ENCODE results near the gene TBPL1. TPM values are rescaled to one million over a fixed set of nuclear protein-coding genes. Genes with fewer than 3 reads are reported as not detected.
A peak's percentile ranks its signal among the peaks of the same experiment; 100 is the strongest.
"Not testable (repeated sequence)": the region's sequence is repeated elsewhere in the genome, so short reads cannot be mapped to it uniquely, and the experiment has no call there.

Gene TBPL1
- total RNA-seq, 1 experiment from 2014 or later, result 40.7 TPM

- peaks cover 4% of the 10 kb centered on the region; the same call in 1 of the 2 replicates for H3K36me3 ChIP-seq
- DNase-seq, result no peak
- no peak overlapping the region for H3K4me3 ChIP-seq
- H3K27me3 ChIP-seq, result no peaks in the 10 kb centered on the region
- H3K9me3 ChIP-seq, result no peaks in the 10 kb centered on the region
These were observed 11.7 kb downstream of the TBPL1 start for GRCh38 chr6:133964702-133965101.

GRCh38 chr6:133965817-133966360 is 12.9 kb downstream of the TBPL1 start:
- peaks cover 4% of the 10 kb centered on the region; the same call in 1 of the 2 replicates for H3K36me3 ChIP-seq
- H3K27me3 ChIP-seq, result no peaks in the 10 kb centered on the region
- DNase-seq, result no peak
- no peak overlapping the region for H3K4me3 ChIP-seq
- no peaks in the 10 kb centered on the region for H3K9me3 ChIP-seq

DNA sequence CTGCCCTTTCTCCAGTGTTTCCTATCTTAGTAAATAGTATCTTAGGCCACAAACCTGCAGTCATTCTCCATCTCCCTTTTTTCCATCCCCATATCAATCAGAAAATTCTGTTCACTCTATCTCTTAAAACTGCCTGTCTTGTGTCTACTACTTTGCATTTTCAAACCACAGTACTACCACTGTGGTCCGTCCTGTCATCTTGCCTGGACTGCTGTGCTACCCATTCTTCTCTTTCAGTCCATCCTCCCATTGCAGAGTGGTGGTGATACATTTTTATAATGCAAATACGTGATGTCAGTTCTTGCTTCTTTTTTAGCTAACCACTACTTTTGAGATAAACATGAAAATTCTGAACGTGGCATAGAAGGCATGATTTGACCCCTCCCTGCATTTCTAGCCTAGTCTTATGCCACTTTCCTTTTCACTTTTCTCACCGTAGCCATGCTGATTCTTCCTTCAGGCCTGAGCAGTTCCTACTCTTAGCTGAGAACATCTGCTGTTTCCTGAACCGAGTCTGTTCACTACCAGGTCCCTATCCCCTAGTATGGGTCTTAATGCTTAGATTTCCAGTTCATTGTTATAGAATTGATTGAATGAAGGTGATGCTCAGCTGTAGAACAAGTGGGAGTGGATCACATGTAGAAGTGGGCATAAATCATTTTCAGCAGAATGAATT is 13.8 kb downstream of the TBPL1 start:
- no peaks in the 10 kb centered on the region for H3K9me3 ChIP-seq
- peaks cover 4% of the 10 kb centered on the region; the same call in 1 of the 2 replicates for H3K36me3 ChIP-seq
- H3K4me3 ChIP-seq, result no peak overlapping the region
- DNase-seq, result no peak
- no peaks in the 10 kb centered on the region for H3K27me3 ChIP-seq

GRCh38 chr6:133967347-133967746 is 14.3 kb downstream of the TBPL1 start:
- no peak overlapping the region for H3K4me3 ChIP-seq
- H3K27me3 ChIP-seq, result no peaks in the 10 kb centered on the region
- H3K9me3 ChIP-seq, result no peaks in the 10 kb centered on the region
- peaks cover 4% of the 10 kb centered on the region; the same call in 1 of the 2 replicates for H3K36me3 ChIP-seq
- no peak for DNase-seq

- not testable (repeated sequence) for H3K27me3 ChIP-seq, H3K36me3 ChIP-seq, H3K9me3 ChIP-seq, H3K4me3 ChIP-seq
- peak; percentile 65 for DNase-seq
These were observed 14.8 kb downstream of the TBPL1 start for GRCh38 chr6:133967835-133968234.

DNA sequence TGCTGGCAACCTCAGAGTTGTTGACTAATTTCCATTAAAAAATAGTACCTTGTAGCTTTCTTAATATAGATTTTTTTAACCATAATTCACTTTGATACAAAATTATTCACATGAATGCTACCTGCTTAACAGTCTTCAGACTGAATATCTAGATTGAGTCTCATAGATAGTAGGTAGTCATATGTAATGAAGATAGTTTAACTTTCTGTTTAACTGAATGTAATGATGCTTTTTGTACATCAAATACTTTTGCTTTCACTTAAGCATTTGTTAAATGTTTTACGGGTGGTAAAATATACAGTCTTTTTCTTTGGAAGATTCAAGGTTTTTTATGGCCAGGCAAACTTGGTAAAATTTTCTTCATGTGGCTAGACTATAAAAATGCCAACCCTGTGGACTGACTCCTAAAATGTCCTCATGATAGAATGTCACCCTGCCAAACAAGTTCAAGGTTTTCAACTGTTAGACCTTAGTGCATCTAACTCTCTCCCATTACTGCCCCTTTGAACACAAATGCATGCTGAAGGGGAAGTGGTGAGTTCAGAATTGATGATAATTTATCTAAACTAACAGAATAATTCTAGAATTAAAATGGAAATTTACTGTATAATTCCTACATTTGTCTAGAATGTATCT is 16.4 kb downstream of the TBPL1 start:
- no peaks in the 10 kb centered on the region for H3K27me3 ChIP-seq
- no peak for DNase-seq
- peaks cover 4% of the 10 kb centered on the region; the same call in 1 of the 2 replicates for H3K36me3 ChIP-seq

DNA sequence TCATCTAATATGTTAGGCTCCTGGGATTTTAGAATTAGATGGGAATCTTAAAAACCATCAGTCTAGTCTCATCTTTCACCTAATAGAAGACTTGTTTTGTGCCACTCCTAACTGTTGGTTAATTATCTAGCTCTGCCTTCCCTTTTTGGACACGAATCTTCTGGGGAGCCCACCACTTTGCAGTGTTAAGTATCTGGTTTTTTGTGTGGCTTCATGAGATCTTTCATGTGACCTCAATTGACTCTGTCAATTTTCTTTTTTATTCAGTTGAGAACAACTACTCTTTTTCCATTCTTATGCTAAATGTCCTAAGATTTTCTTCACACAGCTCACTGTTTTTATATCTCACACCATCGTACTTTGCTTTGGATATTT is 16.9 kb downstream of the TBPL1 start:
- Histone ChIP-seq H3K36me3 (no peaks in the 10 kb centered on the region; the same call in 1 of the 2 replicates), H3K4me3 (no peak overlapping the region), H3K27me3 (no peaks in the 10 kb centered on the region), H3K9me3 (no peaks in the 10 kb centered on the region)
- DNase-seq, result no peak

More for the DNA sequence above, 16.4 kb downstream of the TBPL1 start:
- Histone ChIP-seq H3K9me3 (no peaks in the 10 kb centered on the region), H3K4me3 (no peak overlapping the region)

DNA sequence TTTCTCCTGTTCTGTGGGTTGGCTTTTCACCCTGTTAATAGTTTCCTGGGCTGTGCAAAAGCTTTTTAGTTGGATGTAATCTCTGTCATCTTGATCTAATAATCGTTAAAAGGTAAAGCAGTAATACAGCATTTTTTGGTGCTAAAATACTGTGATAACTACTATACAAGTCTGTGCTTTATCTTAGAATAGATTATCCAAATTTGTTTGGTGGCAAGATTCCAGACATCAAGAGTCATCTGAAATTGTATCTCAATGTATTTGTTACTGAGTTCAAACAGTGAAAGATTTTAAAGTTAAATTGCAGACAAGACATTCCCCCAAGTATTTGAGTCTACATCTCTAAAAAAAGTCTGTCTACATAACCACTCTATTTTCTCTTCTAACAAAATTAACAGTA is 18.8 kb downstream of the TBPL1 start:
- Histone ChIP-seq H3K4me3 (no peak overlapping the region), H3K27me3 (no peaks in the 10 kb centered on the region), H3K9me3 (no peaks in the 10 kb centered on the region), H3K36me3 (no peaks in the 10 kb centered on the region)
- no peak for DNase-seq

- no peak overlapping the region for H3K4me3 ChIP-seq
- no peaks in the 10 kb centered on the region for H3K27me3 ChIP-seq
- no peaks in the 10 kb centered on the region for H3K36me3 ChIP-seq
- no peak for DNase-seq
- H3K9me3 ChIP-seq, result no peaks in the 10 kb centered on the region
These were observed 19.4 kb downstream of the TBPL1 start for GRCh38 chr6:133972388-133972787.

- Histone ChIP-seq H3K4me3 (no peak overlapping the region), H3K36me3 (no peaks in the 10 kb centered on the region), H3K27me3 (no peaks in the 10 kb centered on the region), H3K9me3 (no peaks in the 10 kb centered on the region)
- no peak for DNase-seq
These were observed 20.3 kb downstream of the TBPL1 start for GRCh38 chr6:133973109-133973971.

DNA sequence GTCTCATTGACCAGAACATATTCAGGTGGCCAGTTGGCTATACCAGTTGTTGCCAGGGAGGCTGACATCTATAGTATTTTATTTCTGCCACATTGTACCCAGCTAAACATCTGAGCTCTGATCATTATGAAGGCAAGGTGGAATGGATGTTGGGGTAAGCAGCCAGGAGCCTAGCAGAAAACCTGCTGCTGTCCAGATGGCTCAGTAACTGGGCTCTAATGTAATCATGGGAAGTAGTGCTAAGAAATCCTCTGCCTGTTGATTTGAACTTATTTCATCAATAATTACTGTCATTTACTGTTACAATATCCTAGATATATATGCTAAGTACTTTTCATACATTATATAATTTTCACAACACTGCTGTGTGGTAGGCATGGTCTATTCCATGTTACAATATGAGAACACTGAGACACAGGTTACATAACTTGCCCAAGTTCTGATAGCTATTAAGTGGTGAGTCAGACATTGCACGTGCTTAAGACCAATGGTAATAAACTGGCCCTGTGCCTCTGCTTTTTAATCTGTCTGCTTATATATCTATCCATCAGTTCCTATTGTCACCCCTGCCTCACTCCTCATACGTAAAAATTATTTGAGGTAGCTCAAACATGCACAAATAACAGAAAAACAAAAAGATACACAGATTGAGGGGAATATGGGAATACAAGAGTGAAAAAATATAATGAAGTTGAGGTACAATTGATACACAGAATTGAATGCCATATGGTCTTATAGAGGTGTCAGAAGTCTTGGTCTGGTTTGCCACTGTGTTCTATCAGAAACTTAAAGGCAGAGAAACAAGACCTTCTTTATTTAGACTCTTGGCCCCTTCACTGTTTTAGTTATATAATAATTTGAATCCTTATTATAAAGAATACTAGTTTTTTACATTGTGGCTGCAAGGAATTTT is 25.2 kb downstream of the TBPL1 start:
- Histone ChIP-seq H3K27me3 (no peaks in the 10 kb centered on the region), H3K9me3 (no peaks in the 10 kb centered on the region), H3K4me3 (no peak overlapping the region), H3K36me3 (peaks cover 23% of the 10 kb centered on the region)
- DNase-seq, result peak; percentile 15

DNA sequence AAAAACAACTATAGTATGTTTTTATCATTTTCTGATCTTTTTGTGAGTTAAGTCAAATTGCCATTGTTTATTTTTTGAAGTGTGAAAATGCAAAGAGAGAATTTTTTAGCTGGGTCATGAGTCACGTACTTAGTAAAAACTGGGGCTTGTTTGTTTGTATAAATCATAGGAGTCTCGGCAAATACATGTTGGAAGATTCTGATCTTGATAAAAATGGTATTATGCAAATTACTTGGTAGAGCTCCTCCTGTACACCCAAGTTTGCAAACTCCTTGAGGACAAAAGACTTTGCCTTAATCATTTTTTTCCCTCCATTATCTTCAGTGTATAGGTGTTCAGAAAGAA is 25.8 kb downstream of the TBPL1 start:
- DNase-seq, result no peak
- Histone ChIP-seq H3K36me3 (peaks cover 24% of the 10 kb centered on the region), H3K9me3 (no peaks in the 10 kb centered on the region), H3K4me3 (no peak overlapping the region), H3K27me3 (no peaks in the 10 kb centered on the region)

DNA sequence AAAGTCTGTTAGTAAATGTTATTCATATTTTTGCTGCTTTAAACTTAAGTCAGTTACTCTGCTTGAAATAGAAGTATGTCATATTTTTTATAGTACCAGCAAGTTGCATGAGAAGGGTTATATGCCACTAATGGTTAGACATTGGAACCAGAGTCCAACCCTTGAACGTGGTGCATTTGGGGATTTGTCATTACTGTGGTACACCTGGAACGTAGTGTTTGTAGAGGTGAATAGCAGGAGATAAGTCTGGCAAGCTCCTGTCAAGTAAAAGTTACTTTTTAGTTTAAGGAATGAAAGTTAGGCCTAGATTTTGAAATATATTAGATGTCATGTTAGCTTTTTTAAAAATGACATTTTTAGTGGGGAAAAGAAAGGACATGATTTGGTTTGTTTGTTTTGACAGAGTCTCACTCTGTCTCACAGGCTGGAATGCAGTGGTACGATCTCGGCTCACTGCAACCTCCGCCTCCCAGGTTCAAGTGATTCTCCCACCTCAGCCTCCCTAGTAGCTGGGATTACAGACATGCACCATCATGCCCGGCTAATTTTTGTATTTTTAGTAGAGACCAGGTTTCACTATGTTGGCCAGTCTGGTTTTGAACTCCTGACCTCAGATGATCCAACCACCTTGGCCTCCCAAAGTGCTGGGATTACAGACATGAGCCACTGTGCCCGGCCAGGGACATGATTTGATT is 26.4 kb downstream of the TBPL1 start:
- DNase-seq, H3K4me3 ChIP-seq, H3K9me3 ChIP-seq, H3K27me3 ChIP-seq: not testable (repeated sequence)
- peaks cover 26% of the 10 kb centered on the region for H3K36me3 ChIP-seq

- H3K9me3 ChIP-seq, result no peaks in the 10 kb centered on the region
- H3K4me3 ChIP-seq, result no peak overlapping the region
- no peak for DNase-seq
- H3K27me3 ChIP-seq, result no peaks in the 10 kb centered on the region
- H3K36me3 ChIP-seq, result peaks cover 31% of the 10 kb centered on the region
These were observed 27.1 kb downstream of the TBPL1 start for GRCh38 chr6:133980168-133980567.

DNA sequence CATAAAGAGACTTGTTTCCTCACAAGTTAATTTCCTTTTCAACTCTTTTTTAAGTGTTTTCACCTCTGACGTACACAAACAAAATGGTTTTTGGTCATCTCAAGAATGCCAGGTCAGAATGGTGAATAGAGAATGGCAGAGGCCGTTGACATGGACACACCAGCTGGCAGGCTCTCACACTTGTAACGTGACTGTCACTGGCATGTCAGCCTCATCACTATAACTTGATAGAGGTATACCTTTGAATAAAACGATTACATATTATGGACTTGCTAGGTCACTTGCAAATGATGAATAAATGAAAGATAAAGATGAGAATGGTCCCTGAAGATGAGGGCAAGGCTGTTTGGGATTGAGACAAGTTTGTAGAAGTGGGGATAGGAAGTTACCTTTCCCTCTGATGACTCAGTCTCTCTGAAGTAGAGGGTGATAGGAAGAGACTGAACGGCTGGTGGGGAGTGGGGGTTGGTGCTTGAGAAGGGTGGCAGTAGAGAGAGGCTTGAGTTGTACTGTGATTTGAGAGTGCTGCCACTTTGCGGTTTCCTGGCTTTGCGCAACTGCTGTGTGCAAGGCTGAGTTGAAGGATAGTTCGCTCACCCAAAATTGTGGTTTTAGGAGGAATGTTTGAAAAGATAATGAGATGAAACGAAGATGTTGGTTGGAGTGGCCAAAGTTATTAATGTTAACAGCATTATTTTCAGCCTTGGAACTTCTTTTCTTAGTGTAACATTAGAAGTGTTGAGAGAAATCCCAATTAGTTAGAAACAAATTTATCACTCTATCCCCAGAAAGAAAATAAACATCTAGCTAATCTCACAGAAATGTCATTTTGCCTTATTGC is 30.3 kb downstream of the TBPL1 start:
- peaks cover 37% of the 10 kb centered on the region for H3K36me3 ChIP-seq
- H3K27me3 ChIP-seq, result no peaks in the 10 kb centered on the region
- no peak overlapping the region for H3K4me3 ChIP-seq
- DNase-seq, result no peak
- H3K9me3 ChIP-seq, result no peaks in the 10 kb centered on the region

All from MG63 (cell line).